OCI-LY7 (cell line): Measurements from ENCODE around the gene LMNTD2. TPM values are rescaled to one million over a fixed set of nuclear protein-coding genes. Genes with fewer than 3 reads are reported as not detected.
A peak's percentile ranks its signal among the peaks of the same experiment; 100 is the strongest.

ENCODE experiments used
- BruUV-seq: library from RNA; stranded (reverse); fragments of 400-500 nt; replicated peaks from 2 replicates; lab custom pipeline; 2021; lab: Mats Ljungman, UMichigan
- CTCF ChIA-PET: fragments of 300-600 bp; sonication (Branson Sonifier 250); formaldehyde crosslinking; loops from one replicate; lab custom pipeline; 2022; ENCODE audit warnings: antibody characterized with exemption; ENCODE audit not compliant: unreplicated experiment; lab: Charles Lee
- POLR2A ChIA-PET: fragments of 300-600 bp; sonication (Branson Sonifier 250); formaldehyde crosslinking; loops from one replicate; lab custom pipeline; 2022; ENCODE audit warnings: antibody characterized with exemption; lab: Charles Lee
- DNase-seq: peaks from one replicate; pipeline ENCODE4 v3.0.0-alpha.2; 2015; ENCODE audit warnings: low spot score
- H2AFZ ChIP-seq: fragments of 200-600 bp; sonication (generic), shearing (Covaris generic); 2 replicates; pipeline ENCODE4 v1.6.1; 2014; ENCODE audit warnings: mild to moderate bottlenecking, antibody characterized with exemption, low read length, moderate library complexity
- H3K27ac ChIP-seq: fragments of 200-600 bp; sonication (generic); 2 replicates; pipeline ENCODE4 v1.5.1; 2014; ENCODE audit warnings: mixed run types, low read depth, mild to moderate bottlenecking, moderate library complexity, low read length, inconsistent platforms; ENCODE audit not compliant: poor library complexity, severe bottlenecking
- H3K36me3 ChIP-seq: fragments of 200-600 bp; sonication (generic); 2 replicates; pipeline ENCODE4 v1.6.1; 2014; ENCODE audit warnings: mild to moderate bottlenecking, antibody characterized with exemption, low read length, moderate library complexity, mixed read lengths; ENCODE audit not compliant: insufficient read depth
- H3K4me1 ChIP-seq: fragments of 200-600 bp; sonication (generic); 2 replicates; pipeline ENCODE4 v1.5.1; 2014; ENCODE audit warnings: mild to moderate bottlenecking, low read length; ENCODE audit not compliant: insufficient read depth, poor library complexity, severe bottlenecking
- H3K4me2 ChIP-seq: fragments of 200-600 bp; sonication (generic); 2 replicates; pipeline ENCODE4 v1.6.1; 2014; ENCODE audit warnings: mild to moderate bottlenecking, low read length
- H3K4me3 ChIP-seq: fragments of 200-600 bp; sonication (generic); 2 replicates; pipeline ENCODE4 v1.5.1; 2014; ENCODE audit warnings: mild to moderate bottlenecking, low read depth, low read length; ENCODE audit not compliant: poor library complexity, severe bottlenecking
- H3K79me2 ChIP-seq: fragments of 200-600 bp; sonication (generic); 2 replicates; pipeline ENCODE4 v1.6.1; 2016; ENCODE audit warnings: low read depth, mild to moderate bottlenecking, low read length, moderate library complexity, mixed read lengths; ENCODE audit not compliant: insufficient read depth
- H3K9me2 ChIP-seq: fragments of 200-600 bp; sonication (generic); 2 replicates; pipeline ENCODE4 v1.6.1; 2016; ENCODE audit warnings: mild to moderate bottlenecking, low read length, mixed read lengths; ENCODE audit not compliant: insufficient read depth
- H3K9me3 ChIP-seq: fragments of 200-600 bp; sonication (generic); 2 replicates; pipeline ENCODE4 v1.6.1; 2014; ENCODE audit warnings: mild to moderate bottlenecking, mixed run types, low read length, mixed read lengths
- H4K20me1 ChIP-seq: fragments of 200-600 bp; sonication (generic); 2 replicates; pipeline ENCODE4 v1.6.1; 2014; ENCODE audit warnings: mild to moderate bottlenecking, antibody characterized with exemption, low read length, moderate library complexity, mixed read lengths; ENCODE audit not compliant: insufficient read depth
- CTCF ChIP-seq: fragments of 200-600 bp; sonication (generic); conservative IDR thresholded peaks from 2 replicates; pipeline ENCODE4 v1.5.1; 2014; ENCODE audit warnings: mild to moderate bottlenecking, antibody characterized with exemption, low read length, moderate library complexity, mixed read lengths
- EZH2phosphoT487 ChIP-seq: fragments of 200-600 bp; sonication (generic); IDR thresholded peaks from 2 replicates; pipeline ENCODE4 v1.6.1; 2018; ENCODE audit warnings: low read depth, borderline replicate concordance, mild to moderate bottlenecking, mixed run types, antibody characterized with exemption, low read length, moderate library complexity, mixed read lengths
- intact Hi-C: fragments of 100-400 bp; cut with micrococcal nuclease; formaldehyde crosslinking; loops from one replicate; pipeline ENCODE4 v1.10.0; 2022; ENCODE audit not compliant: unreplicated experiment
- total RNA-seq, 2 experiments: library from RNA; depleted of rRNA in 1 of 2; stranded (reverse); fragments of >200 nt in 1 of 2; shearing (Covaris generic) in 1 of 2; gene quantifications; 2 replicates each; pipeline ENCODE4 v1.2.3, GENCODE V29; 2014 to 2022

The LMNTD2 gene
- total RNA-seq, 2 experiments from 2014 or later, result 4.7 to 17.7 TPM

- Histone ChIP-seq H3K36me3 (peaks cover 9% of the 10 kb centered on the region; the same call in 1 of the 2 replicates), H3K79me2 (peaks cover 23% of the 10 kb centered on the region), H3K4me1 (peaks cover 32% of the 10 kb centered on the region), H3K9me2 (no peaks in the 10 kb centered on the region), H3K4me2 (peak overlapping the region; percentile 73), H2AFZ (no peak overlapping the region; the same call in 1 of the 2 replicates), H3K4me3 (peak overlapping the region; percentile 95), H3K27ac (no peak overlapping the region), H4K20me1 (no peaks in the 10 kb centered on the region), H3K9me3 (no peaks in the 10 kb centered on the region)
- TF ChIP-seq CTCF, result no peak
- TF ChIP-seq EZH2phosphoT487, result no peak
- DNase-seq, result no peak
- ChIA-PET CTCF (no interaction called here), POLR2A (no interaction called here)
- intact Hi-C loops, result loop anchor here (2.0 to 5.0 kb wide), 4 partner anchors 57 to 404 kb away; partner anchors contain the start of genes BET1L, CHID1, PTDSS2 and RIC8A
- BruUV-seq, result no TSS peak
These were observed 52.6 kb downstream of the LMNTD2 start for GRCh38 chr11:507727-508515.

DNA sequence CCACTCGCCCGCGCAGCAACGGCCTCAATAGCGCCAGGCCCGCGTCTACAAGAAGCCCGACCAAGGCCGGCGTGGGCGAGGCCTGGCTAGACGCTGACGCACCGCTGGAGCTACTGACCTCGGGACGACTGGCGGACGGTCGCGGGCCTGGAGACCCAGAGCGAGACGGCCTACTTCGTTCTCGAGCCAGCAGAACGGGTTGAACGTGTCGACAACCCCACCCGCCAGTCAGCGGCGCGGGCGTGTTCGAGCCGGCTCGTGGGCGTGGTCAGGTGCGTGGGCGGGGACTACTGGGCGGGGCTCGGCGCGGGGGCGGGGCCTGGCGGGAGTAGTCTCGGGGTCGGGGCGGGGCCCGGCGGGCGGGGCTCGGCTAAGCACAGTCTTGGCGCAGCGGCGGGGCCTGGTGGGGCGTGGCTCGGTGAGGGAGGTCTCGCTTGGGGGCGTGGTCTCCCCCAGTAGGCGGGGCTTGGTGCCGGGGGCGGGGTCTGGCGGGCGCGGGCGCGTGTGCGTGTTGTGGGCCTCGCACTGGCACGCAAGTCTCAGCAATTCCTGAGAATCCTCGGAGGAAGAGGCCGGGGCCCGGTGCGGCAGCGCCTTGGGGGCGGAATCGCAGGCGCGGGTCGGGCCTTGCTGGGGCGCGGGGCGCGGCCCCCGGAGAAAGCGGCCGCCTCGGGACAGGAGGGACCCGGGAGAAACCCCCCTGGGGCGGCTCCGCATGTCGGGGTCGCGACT is 53.4 kb downstream of the LMNTD2 start, which contains the start of gene RNH1:
Gene RNH1 (minus strand): TSS at position 248 of the 732 bp plus-strand sequence. CDS start 5,080 bp downstream, outside the sequence.
- Histone ChIP-seq H3K27ac (peak within 1 kb of the TSS; percentile 85), H3K36me3 (peaks cover 9% of the 10 kb centered on the region; the same call in 1 of the 2 replicates), H3K4me2 (peak within 1 kb of the TSS; percentile 91), H3K9me3 (no peaks in the 10 kb centered on the region), H2AFZ (peak within 1 kb of the TSS; percentile 80), H3K4me3 (peak within 1 kb of the TSS; percentile 95), H4K20me1 (no peaks in the 10 kb centered on the region), H3K79me2 (peaks cover 23% of the 10 kb centered on the region), H3K4me1 (peaks cover 32% of the 10 kb centered on the region), H3K9me2 (no peaks in the 10 kb centered on the region)
- DNase-seq, result peak; percentile 96
- BruUV-seq, result no TSS peak
- TF ChIP-seq CTCF (no peak), EZH2phosphoT487 (no peak)
- ChIA-PET CTCF (no interaction called here), POLR2A (interaction anchor here (0.7 kb wide), 1 partner anchor 29 kb away, joined by 6 read pairs; no protein-coding TSS in a partner anchor)
- intact Hi-C loops, result loop anchor here (1.0 to 5.0 kb wide), 6 partner anchors 11 to 405 kb away; partner anchors contain the start of genes BET1L, CHID1, LRRC56 and PTDSS2
